ENCODE measurements around the gene UQCRC2.
"Not testable (repeated sequence)": the region's sequence is repeated elsewhere in the genome, so short reads cannot be mapped to it uniquely, and the experiment has no call there.

Gene UQCRC2

DNA sequence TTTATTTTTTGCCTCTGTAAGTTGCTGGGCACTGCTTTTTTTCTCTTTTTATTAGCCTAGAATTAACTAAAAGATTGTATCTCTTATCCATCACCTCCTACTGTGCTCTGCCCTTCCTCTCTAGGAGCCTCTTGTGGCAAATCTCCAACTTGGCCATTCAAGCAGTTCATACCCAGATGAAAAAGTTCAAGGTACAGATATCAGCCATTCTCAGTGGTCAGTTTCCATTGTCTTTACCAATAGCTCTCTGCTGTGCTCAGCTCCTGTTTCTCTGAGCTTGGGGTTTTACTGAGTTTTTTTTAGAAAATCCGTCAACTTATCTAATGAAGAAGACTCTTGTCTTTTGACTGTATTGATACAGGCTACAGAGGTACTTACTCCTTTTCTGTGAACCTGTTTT is 70.3 kb downstream of the UQCRC2 start (continued):
- TF ChIP-seq ZBTB49 (tag by site-specific recombination; IDR thresholded peaks at IDR 0.05; ENCODE audit: low read depth), result no peak
- no peak for TF ChIP-seq ZNF785 (tag by site-specific recombination; IDR thresholded peaks at IDR 0.05)

- peak; percentile 70; the same call in 1 of the 2 replicates for TF ChIP-seq ZSCAN16 (tag by site-specific recombination; IDR thresholded peaks at IDR 0.05)
- H3K27ac ChIP-seq (ENCODE audit: extremely low read depth, low read depth, low read length); H3K4me3 ChIP-seq (ENCODE audit: low read depth, low read length); H3K36me3 ChIP-seq (ENCODE audit: control insufficient read depth in 2 of 2, insufficient read depth in 1 of 2, low read length in 2 of 2); H3K9me3 ChIP-seq (ENCODE audit: control insufficient read depth, insufficient read depth, low read depth, low read length): not testable (repeated sequence)
- ChIA-PET POLR2A (interaction anchor here (1.0 kb wide), 1 partner anchor 14 kb away, joined by 3 read pairs; no protein-coding TSS in a partner anchor), CTCF (interaction anchor here (0.7 to 1.9 kb wide), 2 partner anchors 53 to 276 kb away, joined by 3 to 13 read pairs; no protein-coding TSS in a partner anchor)
- peaks cover 22% of the 10 kb centered on the region for H3K4me1 ChIP-seq (ENCODE audit: control insufficient read depth, insufficient read depth, low read length)
Measured at GRCh38 chr16:22024785-22025184, 71.6 kb downstream of the UQCRC2 start.

- CTCF ChIA-PET, result interaction anchor here (0.5 to 1.7 kb wide), 3 partner anchors 26 to 50 kb away, joined by 3 to 5 read pairs (median 4); no protein-coding TSS in a partner anchor
- H3K4me3 ChIP-seq (ENCODE audit: low read depth, low read length), result no peak overlapping the region
- H3K27ac ChIP-seq (ENCODE audit: extremely low read depth, low read depth, low read length), result no peak overlapping the region
- no peaks in the 10 kb centered on the region for H3K9me3 ChIP-seq (ENCODE audit: control insufficient read depth, insufficient read depth, low read depth, low read length)
- peaks cover 16% of the 10 kb centered on the region for H3K4me1 ChIP-seq (ENCODE audit: control insufficient read depth, insufficient read depth, low read length)
- POLR2A ChIA-PET, result no interaction called here
- peaks cover 4 to 6% of the 10 kb centered on the region in 2 experiments; a peak in 2 of 3 replicates for H3K36me3 ChIP-seq (ENCODE audit: control insufficient read depth in 2 of 2, insufficient read depth in 1 of 2, low read length in 2 of 2)
- TF ChIP-seq, protein P1, sequence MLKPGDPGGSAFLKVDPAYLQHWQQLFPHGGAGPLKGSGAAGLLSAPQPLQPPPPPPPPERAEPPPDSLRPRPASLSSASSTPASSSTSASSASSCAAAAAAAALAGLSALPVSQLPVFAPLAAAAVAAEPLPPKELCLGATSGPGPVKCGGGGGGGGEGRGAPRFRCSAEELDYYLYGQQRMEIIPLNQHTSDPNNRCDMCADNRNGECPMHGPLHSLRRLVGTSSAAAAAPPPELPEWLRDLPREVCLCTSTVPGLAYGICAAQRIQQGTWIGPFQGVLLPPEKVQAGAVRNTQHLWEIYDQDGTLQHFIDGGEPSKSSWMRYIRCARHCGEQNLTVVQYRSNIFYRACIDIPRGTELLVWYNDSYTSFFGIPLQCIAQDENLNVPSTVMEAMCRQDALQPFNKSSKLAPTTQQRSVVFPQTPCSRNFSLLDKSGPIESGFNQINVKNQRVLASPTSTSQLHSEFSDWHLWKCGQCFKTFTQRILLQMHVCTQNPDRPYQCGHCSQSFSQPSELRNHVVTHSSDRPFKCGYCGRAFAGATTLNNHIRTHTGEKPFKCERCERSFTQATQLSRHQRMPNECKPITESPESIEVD (tag by site-specific recombination; IDR thresholded peaks at IDR 0.05), result peak; percentile 11; the same call in 1 of the 2 replicates
- no peak for TF ChIP-seq GLIS2 (tag by site-specific recombination; IDR thresholded peaks at IDR 0.05)
Measured at GRCh38 chr16:22027633-22028032, 74.5 kb downstream of the UQCRC2 start.

DNA sequence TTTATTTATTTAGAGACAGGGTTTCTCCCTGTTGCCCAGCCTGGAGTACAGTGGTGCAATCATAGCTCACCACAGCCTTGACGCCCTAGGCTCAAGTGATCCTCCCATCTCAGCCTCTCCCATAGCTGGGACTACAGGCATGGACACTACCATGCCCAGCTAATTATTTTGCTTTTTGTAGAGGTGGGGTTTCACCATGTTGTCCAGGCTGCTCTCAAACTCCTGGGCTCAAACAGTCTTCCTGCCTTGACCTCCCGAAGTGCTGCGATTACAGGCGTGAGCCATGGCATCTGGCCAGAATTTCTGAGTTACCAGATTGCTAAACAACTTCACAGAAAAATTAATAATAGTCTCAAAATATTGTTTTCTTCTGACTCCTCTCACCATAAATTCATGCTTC is 76.5 kb downstream of the UQCRC2 start:
- H3K4me3 ChIP-seq (ENCODE audit: low read depth, low read length), result no peak overlapping the region
- peaks cover 10% of the 10 kb centered on the region for H3K4me1 ChIP-seq (ENCODE audit: control insufficient read depth, insufficient read depth, low read length)
- CTCF ChIA-PET, result interaction anchor here (0.6 kb wide), 1 partner anchor 441 kb away, joined by 3 read pairs; no protein-coding TSS in a partner anchor
- H3K9me3 ChIP-seq (ENCODE audit: control insufficient read depth, insufficient read depth, low read depth, low read length), result no peaks in the 10 kb centered on the region
- H3K36me3 ChIP-seq (ENCODE audit: control insufficient read depth in 2 of 2, insufficient read depth in 1 of 2, low read length in 2 of 2), result peaks cover 4 to 6% of the 10 kb centered on the region in 2 experiments; a peak in 2 of 3 replicates
- POLR2A ChIA-PET, result no interaction called here
- H3K27ac ChIP-seq (ENCODE audit: extremely low read depth, low read depth, low read length), result no peak overlapping the region
- TF ChIP-seq ZNF580 (tag by site-specific recombination; IDR thresholded peaks at IDR 0.05) (no peak), ZNF112 (tag by site-specific recombination; IDR thresholded peaks at IDR 0.05) (no peak), ZNF157 (tag by site-specific recombination; IDR thresholded peaks at IDR 0.05) (no peak), ZSCAN30 (tag by site-specific recombination; IDR thresholded peaks at IDR 0.05) (no peak), ZNF830 (tag by site-specific recombination; IDR thresholded peaks at IDR 0.05; ENCODE audit: low read depth) (no peak), ZNF138 (tag by site-specific recombination; IDR thresholded peaks at IDR 0.05; ENCODE audit: borderline replicate concordance) (no peak), ZBTB49 (tag by site-specific recombination; IDR thresholded peaks at IDR 0.05; ENCODE audit: low read depth) (no peak), ZNF585B (tag by site-specific recombination; IDR thresholded peaks at IDR 0.05) (no peak), OSR2 (tag by site-specific recombination; IDR thresholded peaks at IDR 0.05) (no peak), ZNF140 (tag by site-specific recombination; IDR thresholded peaks at IDR 0.05) (no peak), ZNF677 (tag by site-specific recombination; IDR thresholded peaks at IDR 0.05) (no peak), ZNF133 (tag by site-specific recombination; IDR thresholded peaks at IDR 0.05) (no peak), RBAK (tag by site-specific recombination; IDR thresholded peaks at IDR 0.05) (no peak), MYNN (tag by site-specific recombination; IDR thresholded peaks at IDR 0.05; ENCODE audit: borderline replicate concordance) (no peak), ZNF426 (tag by site-specific recombination; IDR thresholded peaks at IDR 0.05) (no peak), KLF8 (tag by site-specific recombination; IDR thresholded peaks at IDR 0.05) (no peak), ZNF560 (tag by site-specific recombination; IDR thresholded peaks at IDR 0.05; ENCODE audit: borderline replicate concordance) (no peak), ZNF449 (tag by site-specific recombination; IDR thresholded peaks at IDR 0.05) (no peak)
